Fibroblast of lung (primary cell): ENCODE data around the gene IGF2. TPM values are rescaled to one million over a fixed set of nuclear protein-coding genes. Genes with fewer than 3 reads are reported as not detected.
A peak's percentile ranks its signal among the peaks of the same experiment; 100 is the strongest.
"Not testable (repeated sequence)": the region's sequence is repeated elsewhere in the genome, so short reads cannot be mapped to it uniquely, and the experiment has no call there.

Source experiments
- DNase-seq, 2 donors: peaks; one replicate each; pipeline versions ENCODE4 v3.0.0 to v3.0.0-alpha.2; 2010; ENCODE audit warnings: low read depth in 2 of 2
- H2AFZ ChIP-seq: 2 replicates; pipeline ENCODE4 v1.5.1; 2012; ENCODE audit warnings: low read length, control low read depth, inconsistent platforms
- H3K27ac ChIP-seq: 2 replicates; pipeline ENCODE4 v1.5.1; 2011; ENCODE audit warnings: low read length, control low read depth; ENCODE audit not compliant: insufficient read depth
- H3K27me3 ChIP-seq: 2 replicates; pipeline ENCODE4 v1.5.1; 2011; ENCODE audit warnings: mild to moderate bottlenecking, low read length; ENCODE audit not compliant: control insufficient read depth, insufficient read depth
- H3K36me3 ChIP-seq: 2 replicates; pipeline ENCODE4 v1.5.1; 2011; ENCODE audit warnings: low read length; ENCODE audit not compliant: control insufficient read depth, insufficient read depth
- H3K4me1 ChIP-seq: 2 replicates; pipeline ENCODE4 v1.5.1; 2011; ENCODE audit warnings: low read length; ENCODE audit not compliant: control insufficient read depth, insufficient read depth; ENCODE audit errors: extremely low read depth
- H3K4me2 ChIP-seq: 2 replicates; pipeline ENCODE4 v1.5.1; 2011; ENCODE audit warnings: low read length, control low read depth; ENCODE audit not compliant: insufficient read depth; ENCODE audit errors: extremely low read depth
- H3K4me3 ChIP-seq, 4 experiments: fragments of 200-600 bp in 1 of 4; sonication (generic) in 1 of 4; replicated peaks in 1 of 4; 2 replicates each; pipeline ENCODE4 v1.5.1; 2011 to 2016; ENCODE audit warnings: low read length in 4 of 4, low read depth in 3 of 4, mild to moderate bottlenecking in 3 of 4, control low read depth in 2 of 4, inconsistent platforms in 1 of 4, mixed read lengths in 1 of 4; ENCODE audit not compliant: insufficient read depth in 1 of 4; ENCODE audit errors: control extremely low read depth in 1 of 4
- H3K79me2 ChIP-seq: 2 replicates; pipeline ENCODE4 v1.5.1; 2012; ENCODE audit warnings: mild to moderate bottlenecking, low read length, inconsistent platforms; ENCODE audit not compliant: control insufficient read depth, insufficient read depth
- H3K9ac ChIP-seq: 2 replicates; pipeline ENCODE4 v1.5.1; 2011; ENCODE audit warnings: mild to moderate bottlenecking, low read length, control low read depth; ENCODE audit not compliant: insufficient read depth
- H3K9me3 ChIP-seq: 2 replicates; pipeline ENCODE4 v1.5.1; 2012; ENCODE audit warnings: low read depth, low read length; ENCODE audit not compliant: control insufficient read depth, insufficient read depth
- H4K20me1 ChIP-seq: 2 replicates; pipeline ENCODE4 v1.5.1; 2011; ENCODE audit warnings: low read length; ENCODE audit not compliant: control insufficient read depth, insufficient read depth; ENCODE audit errors: extremely low read depth
- EZH2 ChIP-seq: IDR thresholded peaks from 2 replicates; pipeline ENCODE4 v1.5.1; 2012; ENCODE audit warnings: low read length, control low read depth, mild to moderate bottlenecking; ENCODE audit errors: missing control alignments
- polyA plus RNA-seq, 2 donors: library from polyadenylated mRNA; depleted of rRNA in 1 of 2; stranded (reverse) in 1 of 2; unstranded in 1 of 2; fragments of >200 nt; gene quantifications; 2 replicates each; pipeline ENCODE4 v1.2.1, GENCODE V29; 2011 to 2012; ENCODE audit warnings: missing spikeins in 1 of 2
- total RNA-seq: library from RNA; depleted of rRNA; stranded (reverse); fragments of >200 nt; gene quantifications from 2 replicates; pipeline ENCODE4 v1.2.1, GENCODE V29; 2014
- TF ChIP-seq, protein P1 (sequence below), 2 donors: IDR thresholded peaks in 1 of 2; conservative IDR thresholded peaks in 1 of 2; 1 replicate in 1 of 2; 2 replicates in 1 of 2; pipeline ENCODE4 v1.5.1; 2011 to 2012; ENCODE audit warnings: low read length in 2 of 2, control low read depth in 1 of 2, inconsistent platforms in 1 of 2, low read depth in 1 of 2, mild to moderate bottlenecking in 1 of 2

The IGF2 gene
- total and polyA plus RNA-seq, 2 donors (not counting 1 experiment from before 2014, with no cell fraction given): 0.08 to 0.17 TPM

DNA sequence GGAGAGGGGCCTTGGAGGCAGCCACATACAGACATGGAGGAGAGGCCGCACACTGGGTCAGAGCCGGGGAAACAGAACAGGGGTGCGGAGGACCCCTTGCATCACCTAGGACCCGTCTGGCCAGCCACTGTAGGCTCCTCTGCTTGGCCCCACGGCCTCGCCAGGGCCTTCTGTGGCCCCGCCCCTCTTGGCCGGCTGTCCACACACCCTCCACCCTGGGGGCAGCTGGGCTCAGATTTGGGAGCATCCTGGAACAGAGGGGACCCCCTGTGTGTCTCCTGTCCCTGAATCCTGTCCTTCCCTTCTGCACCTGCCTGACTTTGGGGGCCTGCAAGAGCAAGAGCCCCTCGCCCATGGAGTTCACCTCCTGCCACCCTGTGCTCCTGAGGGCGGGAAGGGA lies 40.3 kb upstream of the IGF2 start:
- DNase-seq: no peak
- Histone ChIP-seq H3K27me3 (no peaks in the 10 kb centered on the region), H3K27ac (no peak overlapping the region), H3K4me2 (no peak overlapping the region), H3K9me3 (no peaks in the 10 kb centered on the region), H2AFZ (no peak overlapping the region), H3K4me1 (no peaks in the 10 kb centered on the region), H3K79me2 (no peaks in the 10 kb centered on the region), H3K4me3 (no peak overlapping the region), H3K36me3 (no peaks in the 10 kb centered on the region), H4K20me1 (no peaks in the 10 kb centered on the region), H3K9ac (no peak overlapping the region)
- TF ChIP-seq EZH2: no peak
- TF ChIP-seq, protein P1, sequence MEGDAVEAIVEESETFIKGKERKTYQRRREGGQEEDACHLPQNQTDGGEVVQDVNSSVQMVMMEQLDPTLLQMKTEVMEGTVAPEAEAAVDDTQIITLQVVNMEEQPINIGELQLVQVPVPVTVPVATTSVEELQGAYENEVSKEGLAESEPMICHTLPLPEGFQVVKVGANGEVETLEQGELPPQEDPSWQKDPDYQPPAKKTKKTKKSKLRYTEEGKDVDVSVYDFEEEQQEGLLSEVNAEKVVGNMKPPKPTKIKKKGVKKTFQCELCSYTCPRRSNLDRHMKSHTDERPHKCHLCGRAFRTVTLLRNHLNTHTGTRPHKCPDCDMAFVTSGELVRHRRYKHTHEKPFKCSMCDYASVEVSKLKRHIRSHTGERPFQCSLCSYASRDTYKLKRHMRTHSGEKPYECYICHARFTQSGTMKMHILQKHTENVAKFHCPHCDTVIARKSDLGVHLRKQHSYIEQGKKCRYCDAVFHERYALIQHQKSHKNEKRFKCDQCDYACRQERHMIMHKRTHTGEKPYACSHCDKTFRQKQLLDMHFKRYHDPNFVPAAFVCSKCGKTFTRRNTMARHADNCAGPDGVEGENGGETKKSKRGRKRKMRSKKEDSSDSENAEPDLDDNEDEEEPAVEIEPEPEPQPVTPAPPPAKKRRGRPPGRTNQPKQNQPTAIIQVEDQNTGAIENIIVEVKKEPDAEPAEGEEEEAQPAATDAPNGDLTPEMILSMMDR (conservative IDR thresholded peaks at IDR 0.05 in 1 of 2, IDR thresholded peaks at IDR 0.05 in 1 of 2; ENCODE audit: low read depth in 1 of 2, low read length in 2 of 2): no peak

DNA sequence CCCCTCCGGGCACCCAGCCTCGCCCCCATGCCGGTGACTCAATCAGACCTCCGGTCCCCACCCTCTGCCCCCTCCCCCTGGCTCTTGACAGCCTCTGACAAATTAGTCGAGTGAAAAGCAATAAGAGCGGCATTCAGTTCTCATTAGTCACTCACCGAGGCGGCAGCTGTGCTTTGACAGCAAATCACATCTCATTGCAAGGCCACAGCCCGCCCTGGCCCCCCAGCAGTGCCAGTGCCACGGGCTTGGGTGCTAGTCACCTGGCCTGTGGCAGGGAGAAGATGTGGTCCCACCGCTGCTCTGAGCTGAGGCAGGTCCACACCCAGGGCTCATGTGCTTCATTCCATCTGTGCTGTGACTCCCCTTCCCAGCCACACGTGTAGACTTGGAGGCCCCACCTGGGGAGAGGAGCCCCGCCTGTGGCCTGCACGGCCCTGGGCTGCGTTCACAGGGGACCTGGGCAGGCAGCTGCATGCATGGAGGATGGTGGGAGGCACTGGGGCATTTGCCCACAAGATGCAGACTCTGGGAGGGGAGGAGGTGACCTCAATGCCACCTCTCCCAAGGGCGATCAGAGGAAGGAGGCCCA lies 39.8 kb upstream of the IGF2 start:
- no peak overlapping the region for H3K27ac ChIP-seq
- no peaks in the 10 kb centered on the region for H3K4me1 ChIP-seq
- H3K4me3 ChIP-seq: no peak overlapping the region
- no peaks in the 10 kb centered on the region for H3K27me3 ChIP-seq
- H3K9ac ChIP-seq: no peak overlapping the region
- no peak for TF ChIP-seq EZH2
- TF ChIP-seq, protein P1 (conservative IDR thresholded peaks at IDR 0.05 in 1 of 2, IDR thresholded peaks at IDR 0.05 in 1 of 2; ENCODE audit: low read depth in 1 of 2, low read length in 2 of 2): no peak
- DNase-seq: peak; percentile 53 to 88
- no peak overlapping the region for H3K4me2 ChIP-seq
- no peaks in the 10 kb centered on the region for H4K20me1 ChIP-seq
- H3K36me3 ChIP-seq: no peaks in the 10 kb centered on the region
- no peaks in the 10 kb centered on the region for H3K79me2 ChIP-seq
- no peak overlapping the region for H2AFZ ChIP-seq
- no peaks in the 10 kb centered on the region for H3K9me3 ChIP-seq

DNA sequence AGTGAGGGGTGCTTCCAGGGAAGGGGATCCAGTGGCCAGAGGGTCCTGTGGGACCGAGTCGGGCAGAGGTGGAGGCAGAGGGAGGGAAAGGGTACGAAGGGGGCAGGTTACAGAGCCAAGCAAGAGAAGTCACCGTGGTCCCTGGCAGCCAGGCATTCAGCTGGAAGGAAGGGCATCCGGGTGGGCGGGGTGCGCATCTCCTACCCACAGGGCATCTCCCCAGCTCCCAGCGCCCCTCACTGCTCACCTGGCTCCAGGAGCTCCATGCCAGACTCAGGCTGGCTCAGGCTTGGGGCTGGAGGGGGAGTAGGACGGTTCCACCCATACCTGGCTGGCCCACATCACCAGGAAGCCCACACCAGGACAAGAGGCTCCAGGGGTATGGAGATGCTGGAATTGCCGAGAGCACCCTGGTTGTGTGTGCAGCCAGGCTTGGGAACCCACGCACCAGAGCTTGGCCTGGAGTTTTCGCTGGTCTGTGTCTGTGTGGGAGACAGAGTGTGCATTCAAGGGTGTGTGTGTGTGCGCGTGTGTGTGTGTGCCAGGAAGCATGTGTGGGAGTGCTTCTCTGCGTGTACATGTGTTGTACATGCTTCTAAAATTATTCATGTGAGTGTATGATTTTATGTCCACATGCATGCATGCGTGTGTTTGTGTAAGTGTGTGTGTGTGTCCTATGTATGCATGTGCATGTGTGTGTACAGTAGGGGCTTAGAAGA lies 39.0 kb upstream of the IGF2 start:
- not testable (repeated sequence) for H3K4me2 ChIP-seq, H3K4me1 ChIP-seq, H4K20me1 ChIP-seq, H3K9me3 ChIP-seq, H3K9ac ChIP-seq, H3K4me3 ChIP-seq, H2AFZ ChIP-seq, H3K27me3 ChIP-seq, H3K36me3 ChIP-seq, H3K27ac ChIP-seq, H3K79me2 ChIP-seq
- DNase-seq: peak; percentile 26 to 29
